ENCODE data around the gene CABP2.
"Not testable (repeated sequence)": the region's sequence is repeated elsewhere in the genome, so short reads cannot be mapped to it uniquely, and the experiment has no call there.

Gene CABP2

GRCh38 chr11:67494371-67495233 lies 28.6 kb downstream of the CABP2 start:
- DNase-seq (ENCODE audit: low spot score) = peak; percentile 36

- no peak for DNase-seq (ENCODE audit: low spot score)
Measured at GRCh38 chr11:67493548-67494370, 29.5 kb downstream of the CABP2 start.

- DNase-seq (ENCODE audit: low spot score) = peak; percentile 40
Measured at GRCh38 chr11:67492801-67493547, 30.3 kb downstream of the CABP2 start.

GRCh38 chr11:67492069-67492727 lies 31.0 kb downstream of the CABP2 start:
- DNase-seq (ENCODE audit: low spot score) = peak; percentile 18

GRCh38 chr11:67491276-67492068 lies 31.8 kb downstream of the CABP2 start:
- no peak for DNase-seq (ENCODE audit: low spot score)

GRCh38 chr11:67490727-67491065 lies 32.5 kb downstream of the CABP2 start:
- no peak for DNase-seq (ENCODE audit: low spot score)

- peak; percentile 18 for DNase-seq (ENCODE audit: low spot score)
Measured at GRCh38 chr11:67489885-67490726, 33.1 kb downstream of the CABP2 start.

- DNase-seq (ENCODE audit: low spot score) = peak; percentile 11
Measured at GRCh38 chr11:67489203-67489884, 33.9 kb downstream of the CABP2 start.

- no peak for DNase-seq (ENCODE audit: low spot score)
Measured at GRCh38 chr11:67486481-67487195, 36.6 kb downstream of the CABP2 start.

- not testable (repeated sequence) for DNase-seq (ENCODE audit: low spot score)
Measured at GRCh38 chr11:67485873-67486361, 37.3 kb downstream of the CABP2 start.

GRCh38 chr11:67484847-67485311 lies 38.4 kb downstream of the CABP2 start:
- no peak for DNase-seq (ENCODE audit: low spot score)

GRCh38 chr11:67483831-67484665 lies 39.2 kb downstream of the CABP2 start:
- no peak for DNase-seq (ENCODE audit: low spot score)

GRCh38 chr11:67482827-67483798 lies 40.1 kb downstream of the CABP2 start, which contains the start of gene AIP:
Gene AIP, plus strand, starts transcription at chr11:67483026. Its CDS starts 133 bp downstream, at chr11:67483159.
- peak; percentile 97 for DNase-seq (ENCODE audit: low spot score)

GRCh38 chr11:67482275-67482826 lies 40.9 kb downstream of the CABP2 start:
- no peak for DNase-seq (ENCODE audit: low spot score)

GRCh38 chr11:67477344-67478050 lies 45.7 kb downstream of the CABP2 start:
- DNase-seq (ENCODE audit: low spot score) = not testable (repeated sequence)

Measured in D341Med (cell line).